RWPE2 (cell line): ENCODE measurements around the gene DCXR.

ENCODE experiments used
- ATAC-seq: fragments of 200-7000 bp; cut with Tn5 transposase; 3 replicates; pipeline ENCODE4 v1.9.1; 2021; ENCODE audit warnings: low read depth
- DNase-seq: peaks from one replicate; pipeline ENCODE4 v3.0.0-alpha.2; 2020; ENCODE audit warnings: low spot score
- H3K27ac ChIP-seq: fragments of 450-650 bp; 2 replicates; pipeline ENCODE4 v1.5.1; 2017; ENCODE audit warnings: mild to moderate bottlenecking; ENCODE audit not compliant: poor library complexity, severe bottlenecking
- H3K27me3 ChIP-seq: fragments of 250-450 bp; sonication (Bioruptor Pico); 2 replicates; pipeline ENCODE4 v1.5.1; 2021; ENCODE audit warnings: mild to moderate bottlenecking, moderate library complexity; ENCODE audit not compliant: insufficient read depth, poor library complexity, severe bottlenecking
- H3K36me3 ChIP-seq: fragments of 250-450 bp; sonication (Bioruptor Pico); 2 replicates; pipeline ENCODE4 v1.5.1; 2020; ENCODE audit warnings: low read depth, mild to moderate bottlenecking, moderate library complexity
- H3K4me1 ChIP-seq: fragments of 250-450 bp; sonication (Bioruptor Pico); 2 replicates; pipeline ENCODE4 v1.5.1; 2021; ENCODE audit warnings: mild to moderate bottlenecking, moderate library complexity; ENCODE audit not compliant: insufficient read depth, poor library complexity, severe bottlenecking
- H3K4me3 ChIP-seq: fragments of 250-450 bp; sonication (Bioruptor Pico); 2 replicates; pipeline ENCODE4 v1.5.1; 2021; ENCODE audit warnings: mild to moderate bottlenecking, moderate library complexity; ENCODE audit not compliant: severe bottlenecking
- H3K9me3 ChIP-seq: fragments of 250-450 bp; sonication (Bioruptor Pico); 2 replicates; pipeline ENCODE4 v1.5.1; 2021; ENCODE audit warnings: mild to moderate bottlenecking, moderate library complexity; ENCODE audit not compliant: severe bottlenecking
- TF ChIP-seq, protein P1 (sequence below): fragments of 450-650 bp; IDR thresholded peaks from one replicate; pipeline ENCODE4 v1.5.1; 2017; ENCODE audit warnings: mild to moderate bottlenecking, moderate library complexity; ENCODE audit not compliant: poor library complexity, severe bottlenecking

Gene DCXR

DNA sequence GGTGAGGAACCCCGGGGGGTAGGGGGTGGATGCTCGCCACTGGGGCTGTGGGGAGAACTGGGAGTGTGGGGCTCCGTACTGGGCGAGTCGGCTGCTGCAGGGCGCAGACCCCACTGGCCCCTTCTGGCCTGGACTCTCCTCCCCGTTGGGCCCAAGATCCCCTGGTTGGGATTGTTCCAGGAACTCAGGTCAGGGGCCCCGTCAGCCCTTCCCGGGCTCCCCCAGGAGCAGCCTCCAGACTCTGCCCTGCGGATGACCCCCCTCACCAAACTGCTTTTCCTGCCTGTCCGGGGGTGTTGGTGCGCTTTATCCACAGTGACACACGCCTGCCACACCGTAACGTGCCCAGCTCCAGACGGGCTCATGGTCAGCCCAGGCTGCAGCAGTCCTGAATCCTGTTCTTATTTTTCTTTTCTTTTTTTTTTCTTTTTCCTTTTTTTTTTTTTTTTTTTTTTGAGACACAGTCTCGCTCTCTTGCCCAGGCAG lies 35.9 kb downstream of the DCXR start:
- Histone ChIP-seq H3K4me1 (peaks cover 21% of the 10 kb centered on the region), H3K27me3 (no peaks in the 10 kb centered on the region), H3K9me3 (no peaks in the 10 kb centered on the region), H3K4me3 (no peak overlapping the region), H3K27ac (no peak overlapping the region), H3K36me3 (peaks cover 6% of the 10 kb centered on the region; the same call in 1 of the 2 replicates)
- ATAC-seq (no peak), DNase-seq (no peak)
- TF ChIP-seq, protein P1, sequence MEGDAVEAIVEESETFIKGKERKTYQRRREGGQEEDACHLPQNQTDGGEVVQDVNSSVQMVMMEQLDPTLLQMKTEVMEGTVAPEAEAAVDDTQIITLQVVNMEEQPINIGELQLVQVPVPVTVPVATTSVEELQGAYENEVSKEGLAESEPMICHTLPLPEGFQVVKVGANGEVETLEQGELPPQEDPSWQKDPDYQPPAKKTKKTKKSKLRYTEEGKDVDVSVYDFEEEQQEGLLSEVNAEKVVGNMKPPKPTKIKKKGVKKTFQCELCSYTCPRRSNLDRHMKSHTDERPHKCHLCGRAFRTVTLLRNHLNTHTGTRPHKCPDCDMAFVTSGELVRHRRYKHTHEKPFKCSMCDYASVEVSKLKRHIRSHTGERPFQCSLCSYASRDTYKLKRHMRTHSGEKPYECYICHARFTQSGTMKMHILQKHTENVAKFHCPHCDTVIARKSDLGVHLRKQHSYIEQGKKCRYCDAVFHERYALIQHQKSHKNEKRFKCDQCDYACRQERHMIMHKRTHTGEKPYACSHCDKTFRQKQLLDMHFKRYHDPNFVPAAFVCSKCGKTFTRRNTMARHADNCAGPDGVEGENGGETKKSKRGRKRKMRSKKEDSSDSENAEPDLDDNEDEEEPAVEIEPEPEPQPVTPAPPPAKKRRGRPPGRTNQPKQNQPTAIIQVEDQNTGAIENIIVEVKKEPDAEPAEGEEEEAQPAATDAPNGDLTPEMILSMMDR: no peak

DNA sequence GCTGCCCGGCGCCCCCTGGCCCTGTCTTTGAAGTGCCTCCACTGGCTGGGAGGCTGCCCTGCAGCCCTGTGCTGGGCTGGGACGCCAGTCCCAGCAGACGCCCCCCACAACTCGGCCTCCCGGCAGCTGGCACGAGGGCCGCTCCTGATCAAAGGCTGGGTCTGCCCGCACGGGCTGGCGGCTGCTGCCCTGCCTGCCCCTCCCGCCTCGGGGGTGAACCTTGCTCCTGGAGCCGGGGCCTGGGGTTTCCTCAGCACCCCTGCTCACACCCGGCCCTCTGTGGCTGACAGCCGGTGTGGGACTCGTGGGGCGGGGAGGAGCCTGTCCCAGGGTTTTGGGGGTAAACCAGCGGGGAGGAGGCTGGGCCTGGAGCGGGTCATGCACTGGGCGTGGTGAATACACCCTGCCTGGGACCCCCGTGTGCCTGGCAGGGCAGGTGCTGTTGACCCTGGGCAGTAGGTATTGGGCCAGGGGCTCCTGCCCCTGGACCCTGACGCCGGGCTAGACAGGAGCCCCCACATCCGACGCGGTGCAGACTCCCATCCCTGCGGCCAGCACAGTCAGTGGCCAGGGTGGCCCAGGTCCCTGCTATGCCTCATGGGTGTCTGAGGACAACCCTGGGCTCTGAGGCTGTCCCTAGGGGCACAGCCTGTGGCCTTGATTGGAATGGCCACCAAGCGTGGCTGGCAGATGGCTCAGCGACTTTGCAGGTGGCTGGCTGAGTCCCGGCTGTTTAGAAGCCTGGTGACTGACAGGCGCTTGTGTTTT lies 36.5 kb downstream of the DCXR start:
- Histone ChIP-seq H3K9me3 (no peaks in the 10 kb centered on the region), H3K36me3 (peaks cover 7% of the 10 kb centered on the region; the same call in 1 of the 2 replicates), H3K4me3 (no peak overlapping the region), H3K4me1 (peaks cover 15% of the 10 kb centered on the region), H3K27ac (no peak overlapping the region), H3K27me3 (no peaks in the 10 kb centered on the region)
- TF ChIP-seq, protein P1: no peak
- ATAC-seq (no peak), DNase-seq (no peak)

DNA sequence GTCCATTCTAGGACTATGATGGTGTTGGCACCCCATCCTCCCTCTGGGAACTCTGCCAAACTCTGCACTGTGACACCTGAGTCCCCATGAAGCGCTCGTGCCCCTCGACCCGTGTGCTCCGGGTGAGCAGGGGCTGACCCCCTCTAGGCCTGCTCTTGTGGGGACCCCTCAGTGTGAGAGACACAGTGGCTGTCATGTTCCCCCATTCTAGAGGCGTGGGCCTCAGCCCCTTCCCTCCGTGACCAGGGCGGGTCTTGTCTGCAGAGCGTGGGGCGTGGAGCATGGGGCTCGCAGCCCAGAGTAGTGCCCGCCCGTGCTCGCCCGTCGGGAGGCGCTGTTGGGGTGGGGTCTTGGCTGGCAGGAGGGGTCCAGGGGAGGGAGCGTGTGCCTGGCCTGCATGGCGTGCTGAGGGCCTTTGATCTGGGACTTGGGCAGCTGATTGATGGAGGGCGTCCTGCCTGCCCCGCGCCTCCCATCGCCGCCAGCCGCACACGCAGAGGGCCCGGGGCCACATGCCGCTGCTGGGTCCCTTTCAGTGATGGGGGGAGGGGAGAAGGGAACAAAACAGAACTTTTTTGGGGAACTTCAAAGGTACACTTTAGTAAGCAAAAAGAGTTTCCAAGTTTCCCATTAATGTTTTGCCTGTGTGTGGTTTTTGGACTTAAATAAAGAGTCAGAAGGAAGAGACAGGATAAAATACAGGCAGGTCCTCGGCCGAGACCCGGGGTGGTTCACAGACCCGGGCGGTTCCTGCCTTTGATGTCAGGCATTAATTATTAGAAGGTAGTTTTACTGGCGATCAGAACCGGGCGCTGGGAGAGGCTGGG lies 37.3 kb downstream of the DCXR start:
- Histone ChIP-seq H3K27me3 (no peaks in the 10 kb centered on the region), H3K27ac (no peak overlapping the region)
- DNase-seq: no peak

DNA sequence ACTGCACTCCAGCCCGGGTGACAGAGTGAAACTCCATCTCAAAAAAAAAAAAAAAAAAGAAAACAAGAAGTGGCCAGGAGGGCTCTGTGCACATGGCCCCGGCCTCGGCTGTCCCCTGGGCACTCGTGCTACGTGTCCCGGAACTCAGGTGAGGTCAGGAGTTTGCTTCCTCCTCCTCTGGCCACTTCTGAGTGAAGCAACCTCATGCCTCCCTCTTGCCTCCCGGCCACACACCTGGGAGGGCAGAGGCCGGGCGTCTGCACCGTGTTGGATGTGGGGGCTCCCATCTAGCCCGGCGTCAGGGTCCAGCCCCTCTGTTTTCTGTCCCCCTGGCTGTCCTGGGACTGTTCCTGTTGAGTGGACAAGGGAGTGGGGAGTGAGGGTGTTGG lies 37.9 kb downstream of the DCXR start:
- no peak for ATAC-seq
- no peak overlapping the region for H3K27ac ChIP-seq

More for the DNA sequence above, 37.3 kb downstream of the DCXR start:
- TF ChIP-seq, protein P1: no peak
- peaks cover 13% of the 10 kb centered on the region for H3K4me1 ChIP-seq
- H3K9me3 ChIP-seq: no peaks in the 10 kb centered on the region
- no peak overlapping the region for H3K4me3 ChIP-seq
- peaks cover 7% of the 10 kb centered on the region; the same call in 1 of the 2 replicates for H3K36me3 ChIP-seq
- ATAC-seq: no peak

More for the DNA sequence above, 37.9 kb downstream of the DCXR start:
- no peak for DNase-seq
- H3K4me1 ChIP-seq: peaks cover 13% of the 10 kb centered on the region
- H3K36me3 ChIP-seq: peaks cover 7% of the 10 kb centered on the region; the same call in 1 of the 2 replicates
- H3K9me3 ChIP-seq: no peaks in the 10 kb centered on the region
- no peaks in the 10 kb centered on the region for H3K27me3 ChIP-seq
- no peak overlapping the region for H3K4me3 ChIP-seq
- TF ChIP-seq, protein P1: no peak
